SU-DHL-6 (cell line): Measurements from ENCODE around the gene FHOD3.

Source experiments
- EZH2phosphoT487 ChIP-seq: fragments of 200-600 bp; sonication (generic), shearing (Covaris generic); conservative IDR thresholded peaks from 2 replicates; pipeline ENCODE4 v1.6.1; 2018; ENCODE audit warnings: mild to moderate bottlenecking, antibody characterized with exemption, low read length, moderate library complexity, mixed read lengths
- TF ChIP-seq, protein P1 (sequence below): fragments of 200-600 bp; sonication (generic); IDR thresholded peaks from one replicate; pipeline ENCODE4 v1.5.1; 2017; ENCODE audit warnings: antibody characterized with exemption, mild to moderate bottlenecking, low read length, moderate library complexity; ENCODE audit not compliant: insufficient read depth, poor library complexity, severe bottlenecking

DNA sequence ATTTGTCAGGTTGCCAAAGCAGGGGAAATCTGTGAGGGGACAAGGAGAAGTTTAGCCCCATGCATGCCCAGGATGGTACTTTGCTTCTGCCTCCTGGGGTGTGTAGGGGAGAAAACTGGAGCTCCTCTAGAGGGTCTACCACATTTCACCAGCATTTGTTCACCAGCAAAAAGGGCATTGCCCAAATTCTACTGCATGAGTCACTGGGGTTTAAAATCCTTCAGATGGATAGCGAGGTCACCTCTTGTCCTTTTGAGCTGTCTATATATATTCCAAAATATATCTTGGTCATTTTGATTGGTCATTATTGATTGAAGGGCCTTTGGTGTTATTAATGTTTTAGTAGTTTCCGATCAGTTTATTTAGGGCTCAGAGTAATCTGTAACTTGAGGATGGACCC lies 18.7 kb downstream of the FHOD3 start:
- TF ChIP-seq, protein P1, sequence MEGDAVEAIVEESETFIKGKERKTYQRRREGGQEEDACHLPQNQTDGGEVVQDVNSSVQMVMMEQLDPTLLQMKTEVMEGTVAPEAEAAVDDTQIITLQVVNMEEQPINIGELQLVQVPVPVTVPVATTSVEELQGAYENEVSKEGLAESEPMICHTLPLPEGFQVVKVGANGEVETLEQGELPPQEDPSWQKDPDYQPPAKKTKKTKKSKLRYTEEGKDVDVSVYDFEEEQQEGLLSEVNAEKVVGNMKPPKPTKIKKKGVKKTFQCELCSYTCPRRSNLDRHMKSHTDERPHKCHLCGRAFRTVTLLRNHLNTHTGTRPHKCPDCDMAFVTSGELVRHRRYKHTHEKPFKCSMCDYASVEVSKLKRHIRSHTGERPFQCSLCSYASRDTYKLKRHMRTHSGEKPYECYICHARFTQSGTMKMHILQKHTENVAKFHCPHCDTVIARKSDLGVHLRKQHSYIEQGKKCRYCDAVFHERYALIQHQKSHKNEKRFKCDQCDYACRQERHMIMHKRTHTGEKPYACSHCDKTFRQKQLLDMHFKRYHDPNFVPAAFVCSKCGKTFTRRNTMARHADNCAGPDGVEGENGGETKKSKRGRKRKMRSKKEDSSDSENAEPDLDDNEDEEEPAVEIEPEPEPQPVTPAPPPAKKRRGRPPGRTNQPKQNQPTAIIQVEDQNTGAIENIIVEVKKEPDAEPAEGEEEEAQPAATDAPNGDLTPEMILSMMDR, result no peak
- TF ChIP-seq EZH2phosphoT487, result no peak
